Body of pancreas (tissue), 4 donors: ENCODE results near the gene OR2A5. TPM values are rescaled to one million over a fixed set of nuclear protein-coding genes. Genes with fewer than 3 reads are reported as not detected.
A peak's percentile ranks its signal among the peaks of the same experiment; 100 is the strongest.

Source experiments
- ATAC-seq: fragments of 150-250 bp; one replicate; pipeline ENCODE4 v1.9.1; 2016
- DNase-seq, 4 donors: peaks; one replicate each; pipeline ENCODE4 v3.0.0-alpha.2; 2019
- H3K27ac ChIP-seq, 4 donors: fragments of 200-600 bp; sonication (generic); 1 replicate in 3 of 4; 2 replicates in 1 of 4; pipeline versions ENCODE4 v1.5.1 to v1.6.1; 2016 to 2019; ENCODE audit warnings: mild to moderate bottlenecking in 1 of 4, mixed read lengths in 1 of 4, moderate library complexity in 1 of 4
- H3K27me3 ChIP-seq, 2 donors: fragments of 200-600 bp; sonication (generic); one replicate each; pipeline ENCODE4 v1.6.0; 2016; ENCODE audit warnings: mild to moderate bottlenecking in 1 of 2
- H3K36me3 ChIP-seq, 2 donors: fragments of 200-600 bp; sonication (generic); replicated peaks in 1 of 2; 2 replicates each; pipeline ENCODE4 v1.5.1; 2016; ENCODE audit warnings: low read depth in 2 of 2; ENCODE audit not compliant: insufficient read depth in 1 of 2
- H3K4me1 ChIP-seq: fragments of 200-600 bp; sonication (generic); one replicate; pipeline ENCODE4 v1.6.0; 2016
- H3K4me3 ChIP-seq, 2 donors: fragments of 200-600 bp; sonication (generic); 1 replicate in 1 of 2; 2 replicates in 1 of 2; pipeline ENCODE4 v1.5.1; 2016 to 2019
- H3K9me3 ChIP-seq, 3 donors: fragments of 200-600 bp; sonication (generic); 1 replicate in 2 of 3; 2 replicates in 1 of 3; pipeline ENCODE4 v1.5.1; 2016
- CTCF ChIP-seq, 7 experiments: fragments of 450-650 bp in 4 of 7; fragments of 200-600 bp in 3 of 7; sonication (generic) in 3 of 7; IDR thresholded peaks; one replicate each; pipeline ENCODE4 v1.5.1; 2016 to 2019; ENCODE audit warnings: antibody characterized with exemption in 7 of 7
- POLR2A ChIP-seq, 3 donors: fragments of 450-650 bp; IDR thresholded peaks; one replicate each; pipeline ENCODE4 v1.6.1; 2016; ENCODE audit warnings: antibody characterized with exemption in 3 of 3, mild to moderate bottlenecking in 2 of 3
- WGBS, 2 donors: methylation state at CpG; one replicate each; pipeline ENCODE4 v1.1.5; 2017; 5-methylcytosine and 5-hydroxymethylcytosine counted together
- intact Hi-C: fragments of 100-400 bp; cut with DNase I; formaldehyde crosslinking; loops from one replicate; pipeline ENCODE4 v1.15.1; 2023
- total RNA-seq, 2 donors: library from RNA; depleted of rRNA; stranded (reverse); fragments of >200 nt; gene quantifications; one replicate each; pipeline ENCODE4 v1.1.0, GENCODE V29; 2016

The OR2A5 gene
- total RNA-seq, 2 donors from 2014 or later: not detected

- WGBS, 2 donors: 53 to 72% methylated on average over 4 of the region's 4 CpGs
- H3K4me3 ChIP-seq: no peak overlapping the region
- DNase-seq (no peak), ATAC-seq (no peak)
- H3K36me3 ChIP-seq: no peaks in the 10 kb centered on the region
- H3K9me3 ChIP-seq: no peaks in the 10 kb centered on the region
- no peaks in the 10 kb centered on the region for H3K27me3 ChIP-seq
- H3K4me1 ChIP-seq: no peaks in the 10 kb centered on the region
- TF ChIP-seq POLR2A (IDR thresholded peaks at IDR 0.05): no peak
- TF ChIP-seq CTCF (IDR thresholded peaks at IDR 0.05): no peak
- H3K27ac ChIP-seq: no peak overlapping the region
- intact Hi-C loops: no loop called here
These were observed 22.4 kb upstream of the OR2A5 start for GRCh38 chr7:144026203-144026883.

GRCh38 chr7:144027070-144027469 is 21.7 kb upstream of the OR2A5 start:
- H3K4me1 ChIP-seq: no peaks in the 10 kb centered on the region
- TF ChIP-seq CTCF (IDR thresholded peaks at IDR 0.05) (peak in 6 of 7 experiments; percentile 25 to 65 (median 54)), POLR2A (IDR thresholded peaks at IDR 0.05) (no peak)
- H3K9me3 ChIP-seq: no peaks in the 10 kb centered on the region
- ATAC-seq (no peak), DNase-seq (no peak)
- 2 to 4% methylated on average over 3 of the region's 3 CpGs for WGBS, 2 donors
- no peak overlapping the region for H3K4me3 ChIP-seq
- intact Hi-C loops: no loop called here
- no peaks in the 10 kb centered on the region for H3K27me3 ChIP-seq
- no peak overlapping the region for H3K27ac ChIP-seq
- H3K36me3 ChIP-seq: no peaks in the 10 kb centered on the region

GRCh38 chr7:144027974-144028373 is 20.8 kb upstream of the OR2A5 start:
- Histone ChIP-seq H3K9me3 (no peaks in the 10 kb centered on the region), H3K27me3 (no peaks in the 10 kb centered on the region), H3K4me1 (no peaks in the 10 kb centered on the region), H3K4me3 (no peak overlapping the region), H3K36me3 (no peaks in the 10 kb centered on the region), H3K27ac (no peak overlapping the region)
- ATAC-seq (no peak), DNase-seq (no peak)
- no peak for TF ChIP-seq CTCF (IDR thresholded peaks at IDR 0.05)
- no peak for TF ChIP-seq POLR2A (IDR thresholded peaks at IDR 0.05)
- 67% methylated on average over 1 of the region's 1 CpG for WGBS, 2 donors
- intact Hi-C loops: no loop called here

- intact Hi-C loops: no loop called here
- ATAC-seq (no peak), DNase-seq (no peak)
- Histone ChIP-seq H3K4me1 (no peaks in the 10 kb centered on the region), H3K27ac (no peak overlapping the region), H3K36me3 (no peaks in the 10 kb centered on the region), H3K27me3 (no peaks in the 10 kb centered on the region), H3K4me3 (no peak overlapping the region), H3K9me3 (no peaks in the 10 kb centered on the region)
- WGBS, 2 donors: 79 to 80% methylated on average over 3 of the region's 3 CpGs
- no peak for TF ChIP-seq CTCF (IDR thresholded peaks at IDR 0.05)
- TF ChIP-seq POLR2A (IDR thresholded peaks at IDR 0.05): no peak
These were observed 20.2 kb upstream of the OR2A5 start for GRCh38 chr7:144028547-144028946.

- intact Hi-C loops: no loop called here
- TF ChIP-seq POLR2A (IDR thresholded peaks at IDR 0.05) (no peak), CTCF (IDR thresholded peaks at IDR 0.05) (no peak)
- Histone ChIP-seq H3K36me3 (no peaks in the 10 kb centered on the region), H3K4me1 (peaks cover 3% of the 10 kb centered on the region), H3K27me3 (no peaks in the 10 kb centered on the region), H3K9me3 (no peaks in the 10 kb centered on the region), H3K27ac (no peak overlapping the region), H3K4me3 (no peak overlapping the region)
- DNase-seq (no peak), ATAC-seq (no peak)
- whole genome bisulfite sequencing, 2 donors: 81 to 85% methylated on average over 5 of the region's 5 CpGs
These were observed 16.2 kb upstream of the OR2A5 start for GRCh38 chr7:144032516-144032915.
